Measurements from ENCODE around the gene ZFP36. TPM values are rescaled to one million over a fixed set of nuclear protein-coding genes. Genes with fewer than 3 reads are reported as not detected.

Gene ZFP36
- total RNA-seq, 4 donors from 2014 or later: 426 to 850 (median 540) TPM

DNA sequence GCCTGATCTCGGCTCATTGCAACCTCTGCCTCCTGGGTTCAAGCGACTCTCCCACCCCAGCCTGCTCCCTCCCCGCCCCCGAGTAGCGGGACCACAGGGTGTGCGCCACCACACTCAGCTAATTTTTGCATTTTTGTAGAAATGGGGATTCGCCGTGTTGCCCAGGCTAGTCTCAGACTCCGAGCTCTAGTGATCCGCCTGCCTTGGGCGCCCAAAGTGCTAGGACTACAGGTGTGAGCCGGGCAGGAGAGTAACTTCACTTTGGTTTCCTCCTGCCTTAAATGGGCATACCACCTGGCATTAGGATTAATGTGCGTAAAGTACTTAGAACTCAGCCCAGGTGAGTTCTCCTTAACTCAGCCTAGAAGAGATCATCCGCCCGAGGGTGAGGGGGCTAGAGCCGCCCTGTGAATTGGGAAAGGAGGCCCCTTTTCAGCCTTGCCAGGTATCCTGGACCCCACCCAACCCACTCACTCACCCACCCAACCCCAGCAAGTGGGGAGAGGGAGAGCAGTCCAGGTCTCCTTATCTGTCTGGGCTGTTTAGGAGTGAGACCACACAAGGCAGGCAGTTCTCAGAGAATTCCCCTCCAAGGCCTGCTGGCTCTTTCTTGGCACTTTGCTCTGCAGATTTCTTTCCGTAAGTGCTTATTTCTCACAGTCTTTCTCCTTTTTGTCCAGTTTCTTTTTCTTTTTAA is 1.2 kb upstream of the ZFP36 start:
- 68% methylated on average over 17 of the region's 17 CpGs for WGBS
- DNase-seq (ENCODE audit: low spot score in 2 of 2): no peak
- Histone ChIP-seq H3K9me3 (no peaks in the 10 kb centered on the region), H3K36me3 (peaks cover 22% of the 10 kb centered on the region), H3K27ac (peak overlapping the region; percentile 100), H3K4me1 (peaks cover 63% of the 10 kb centered on the region), H3K4me3 (peak overlapping the region; percentile 93), H3K27me3 (no peaks in the 10 kb centered on the region)
- TF ChIP-seq EP300 (IDR thresholded peaks at IDR 0.05) (no peak), POLR2A (IDR thresholded peaks at IDR 0.05) (no peak), POLR2AphosphoS5 (IDR thresholded peaks at IDR 0.05) (no peak)
- TF ChIP-seq, protein P1, sequence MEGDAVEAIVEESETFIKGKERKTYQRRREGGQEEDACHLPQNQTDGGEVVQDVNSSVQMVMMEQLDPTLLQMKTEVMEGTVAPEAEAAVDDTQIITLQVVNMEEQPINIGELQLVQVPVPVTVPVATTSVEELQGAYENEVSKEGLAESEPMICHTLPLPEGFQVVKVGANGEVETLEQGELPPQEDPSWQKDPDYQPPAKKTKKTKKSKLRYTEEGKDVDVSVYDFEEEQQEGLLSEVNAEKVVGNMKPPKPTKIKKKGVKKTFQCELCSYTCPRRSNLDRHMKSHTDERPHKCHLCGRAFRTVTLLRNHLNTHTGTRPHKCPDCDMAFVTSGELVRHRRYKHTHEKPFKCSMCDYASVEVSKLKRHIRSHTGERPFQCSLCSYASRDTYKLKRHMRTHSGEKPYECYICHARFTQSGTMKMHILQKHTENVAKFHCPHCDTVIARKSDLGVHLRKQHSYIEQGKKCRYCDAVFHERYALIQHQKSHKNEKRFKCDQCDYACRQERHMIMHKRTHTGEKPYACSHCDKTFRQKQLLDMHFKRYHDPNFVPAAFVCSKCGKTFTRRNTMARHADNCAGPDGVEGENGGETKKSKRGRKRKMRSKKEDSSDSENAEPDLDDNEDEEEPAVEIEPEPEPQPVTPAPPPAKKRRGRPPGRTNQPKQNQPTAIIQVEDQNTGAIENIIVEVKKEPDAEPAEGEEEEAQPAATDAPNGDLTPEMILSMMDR (IDR thresholded peaks at IDR 0.05): no peak

DNA sequence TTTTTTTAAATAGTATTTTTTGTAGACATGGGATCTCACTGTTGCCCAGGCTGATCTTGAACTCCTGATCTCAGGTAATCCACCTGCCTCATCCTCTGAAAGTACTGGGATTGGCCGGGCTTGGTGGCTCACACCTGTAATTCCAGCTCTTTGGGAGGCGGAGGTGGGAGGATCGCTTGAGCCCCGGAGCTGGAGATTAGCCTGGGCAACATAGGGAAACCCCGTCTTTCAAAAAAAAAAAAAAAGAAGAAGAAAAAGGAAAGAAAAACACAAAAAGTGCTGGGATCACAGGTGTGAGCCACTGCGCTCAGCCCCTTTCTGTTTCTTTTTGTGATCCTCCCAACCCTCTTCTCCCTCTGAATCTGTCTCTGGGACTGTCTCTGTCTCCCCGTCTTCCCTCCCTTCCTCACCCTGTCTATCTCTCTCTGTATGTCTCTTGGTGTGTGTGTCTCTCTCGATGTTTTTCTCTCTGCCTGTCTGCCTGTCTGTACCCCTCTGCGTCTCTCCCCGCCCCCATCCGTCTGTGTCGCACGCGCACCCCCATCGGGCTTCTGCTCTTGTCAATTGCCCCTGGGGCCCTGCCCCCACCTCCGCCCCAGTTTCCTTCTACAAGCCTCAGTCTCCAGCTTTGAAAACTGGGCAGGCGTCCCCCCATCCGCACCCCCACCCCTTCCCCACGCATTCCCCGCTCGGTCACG is 540 bp upstream of the ZFP36 start:
- Histone ChIP-seq H3K36me3 (peaks cover 22% of the 10 kb centered on the region), H3K9me3 (no peaks in the 10 kb centered on the region), H3K27me3 (no peaks in the 10 kb centered on the region), H3K4me1 (peaks cover 64% of the 10 kb centered on the region), H3K27ac (peak overlapping the region; percentile 100), H3K4me3 (peak overlapping the region; percentile 93)
- peak in 1 of 3 donors; percentile 18 for TF ChIP-seq POLR2AphosphoS5 (IDR thresholded peaks at IDR 0.05)
- TF ChIP-seq POLR2A (IDR thresholded peaks at IDR 0.05): peak in 1 of 2 donors; percentile 68
- no peak for TF ChIP-seq EP300 (IDR thresholded peaks at IDR 0.05)
- WGBS: 7% methylated on average over 19 of the region's 22 CpGs
- peak in 1 of 2 donors; percentile 96 for DNase-seq (ENCODE audit: low spot score in 2 of 2)

DNA sequence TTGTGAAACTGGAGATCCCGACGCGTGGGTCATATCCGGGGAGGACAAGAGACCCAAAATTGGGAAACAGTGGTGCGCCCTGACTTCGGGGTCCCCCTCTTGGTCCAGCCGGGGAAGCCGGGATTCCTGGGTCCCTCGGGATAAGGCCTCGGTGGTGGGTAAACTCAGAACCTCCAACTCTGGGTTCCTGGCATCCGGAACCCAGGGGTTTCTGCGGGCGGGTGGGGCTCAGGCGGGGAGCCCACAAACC is 688 bp downstream of the ZFP36 start:
- Histone ChIP-seq H3K4me3 (peak overlapping the region; percentile 93), H3K9me3 (no peaks in the 10 kb centered on the region), H3K27me3 (no peaks in the 10 kb centered on the region), H3K36me3 (peaks cover 22% of the 10 kb centered on the region), H3K27ac (peak overlapping the region; percentile 100), H3K4me1 (peaks cover 59% of the 10 kb centered on the region)
- no peak for DNase-seq (ENCODE audit: low spot score in 2 of 2)
- TF ChIP-seq POLR2AphosphoS5 (IDR thresholded peaks at IDR 0.05) (no peak), POLR2A (IDR thresholded peaks at IDR 0.05) (no peak), EP300 (IDR thresholded peaks at IDR 0.05) (no peak)
- TF ChIP-seq, protein P1 (IDR thresholded peaks at IDR 0.05): no peak
- WGBS: 2% methylated on average over 13 of the region's 14 CpGs

DNA sequence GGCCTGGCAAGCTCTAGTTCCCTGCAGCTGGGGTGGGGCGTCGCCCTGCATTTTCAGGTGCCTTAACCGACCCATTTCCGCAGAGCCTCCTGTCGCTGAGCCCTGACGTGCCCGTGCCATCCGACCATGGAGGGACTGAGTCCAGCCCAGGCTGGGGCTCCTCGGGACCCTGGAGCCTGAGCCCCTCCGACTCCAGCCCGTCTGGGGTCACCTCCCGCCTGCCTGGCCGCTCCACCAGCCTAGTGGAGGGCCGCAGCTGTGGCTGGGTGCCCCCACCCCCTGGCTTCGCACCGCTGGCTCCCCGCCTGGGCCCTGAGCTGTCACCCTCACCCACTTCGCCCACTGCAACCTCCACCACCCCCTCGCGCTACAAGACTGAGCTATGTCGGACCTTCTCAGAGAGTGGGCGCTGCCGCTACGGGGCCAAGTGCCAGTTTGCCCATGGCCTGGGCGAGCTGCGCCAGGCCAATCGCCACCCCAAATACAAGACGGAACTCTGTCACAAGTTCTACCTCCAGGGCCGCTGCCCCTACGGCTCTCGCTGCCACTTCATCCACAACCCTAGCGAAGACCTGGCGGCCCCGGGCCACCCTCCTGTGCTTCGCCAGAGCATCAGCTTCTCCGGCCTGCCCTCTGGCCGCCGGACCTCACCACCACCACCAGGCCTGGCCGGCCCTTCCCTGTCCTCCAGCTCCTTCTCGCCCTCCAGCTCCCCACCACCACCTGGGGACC is 1.2 kb downstream of the ZFP36 start:
- Histone ChIP-seq H3K27me3 (no peaks in the 10 kb centered on the region), H3K27ac (peak overlapping the region; percentile 100), H3K36me3 (peaks cover 22% of the 10 kb centered on the region), H3K4me3 (peak overlapping the region; percentile 93), H3K4me1 (peaks cover 54% of the 10 kb centered on the region), H3K9me3 (no peaks in the 10 kb centered on the region)
- peak; percentile 86 to 88 for DNase-seq (ENCODE audit: low spot score in 2 of 2)
- TF ChIP-seq POLR2A (IDR thresholded peaks at IDR 0.05): peak; percentile 43 to 53
- TF ChIP-seq, protein P1 (IDR thresholded peaks at IDR 0.05): no peak
- TF ChIP-seq POLR2AphosphoS5 (IDR thresholded peaks at IDR 0.05): peak; percentile 12 to 38 (median 24)
- 13% methylated on average over 14 of the region's 40 CpGs for WGBS

DNA sequence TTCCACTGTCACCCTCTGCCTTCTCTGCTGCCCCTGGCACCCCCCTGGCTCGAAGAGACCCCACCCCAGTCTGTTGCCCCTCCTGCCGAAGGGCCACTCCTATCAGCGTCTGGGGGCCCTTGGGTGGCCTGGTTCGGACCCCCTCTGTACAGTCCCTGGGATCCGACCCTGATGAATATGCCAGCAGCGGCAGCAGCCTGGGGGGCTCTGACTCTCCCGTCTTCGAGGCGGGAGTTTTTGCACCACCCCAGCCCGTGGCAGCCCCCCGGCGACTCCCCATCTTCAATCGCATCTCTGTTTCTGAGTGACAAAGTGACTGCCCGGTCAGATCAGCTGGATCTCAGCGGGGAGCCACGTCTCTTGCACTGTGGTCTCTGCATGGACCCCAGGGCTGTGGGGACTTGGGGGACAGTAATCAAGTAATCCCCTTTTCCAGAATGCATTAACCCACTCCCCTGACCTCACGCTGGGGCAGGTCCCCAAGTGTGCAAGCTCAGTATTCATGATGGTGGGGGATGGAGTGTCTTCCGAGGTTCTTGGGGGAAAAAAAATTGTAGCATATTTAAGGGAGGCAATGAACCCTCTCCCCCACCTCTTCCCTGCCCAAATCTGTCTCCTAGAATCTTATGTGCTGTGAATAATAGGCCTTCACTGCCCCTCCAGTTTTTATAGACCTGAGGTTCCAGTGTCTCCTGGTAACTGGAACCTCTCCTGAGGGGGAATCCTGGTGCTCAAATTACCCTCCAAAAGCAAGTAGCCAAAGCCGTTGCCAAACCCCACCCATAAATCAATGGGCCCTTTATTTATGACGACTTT is 2.0 kb downstream of the ZFP36 start:
- Histone ChIP-seq H3K4me3 (peak overlapping the region; percentile 93), H3K4me1 (peaks cover 53% of the 10 kb centered on the region), H3K9me3 (no peaks in the 10 kb centered on the region), H3K27ac (peak overlapping the region; percentile 100), H3K36me3 (peaks cover 22% of the 10 kb centered on the region), H3K27me3 (no peaks in the 10 kb centered on the region)
- no peak for DNase-seq (ENCODE audit: low spot score in 2 of 2)
- TF ChIP-seq EP300 (IDR thresholded peaks at IDR 0.05) (no peak), POLR2A (IDR thresholded peaks at IDR 0.05) (peak; percentile 8 to 60), POLR2AphosphoS5 (IDR thresholded peaks at IDR 0.05) (peak in 1 of 3 donors; percentile 38)
- TF ChIP-seq, protein P1 (IDR thresholded peaks at IDR 0.05): no peak
- 2% methylated on average over 20 of the region's 20 CpGs for WGBS

All from suprapubic skin (tissue), 4 donors.